Pancreas (tissue), 10 donors: ENCODE measurements around the gene HOXD10. TPM values are rescaled to one million over a fixed set of nuclear protein-coding genes. Genes with fewer than 3 reads are reported as not detected.

Experiments
- ATAC-seq, 4 donors: fragments of 200-7000 bp; cut with Tn5 transposase; one replicate each; pipeline versions ENCODE4 v1.8.0 to v1.9.1; 2020; ENCODE audit warnings: mild to moderate bottlenecking in 4 of 4, moderate library complexity in 4 of 4
- DNase-seq, 6 donors: peaks; one replicate each; pipeline ENCODE4 v3.0.0-alpha.2; 2020
- FAIRE-seq: peaks from 2 replicates; lab custom pipeline; 2012; peaks lifted over from hg19 to GRCh38; lab: Jason Lieb, UNC
- H3K27ac ChIP-seq, 4 donors: fragments of 200-600 bp; sonication (generic); 1 replicate in 3 of 4; 2 replicates in 1 of 4; pipeline versions ENCODE4 v1.5.0 to v1.8.0; 2020
- H3K27me3 ChIP-seq, 4 donors: fragments of 200-600 bp; one replicate each; pipeline ENCODE4 v1.8.0; 2021
- H3K36me3 ChIP-seq, 3 donors: fragments of 200-600 bp; sonication (generic) in 1 of 3; one replicate each; pipeline versions ENCODE4 v1.5.0 to v1.8.0; 2020 to 2021
- H3K4me1 ChIP-seq, 3 donors: fragments of 200-600 bp; one replicate each; pipeline ENCODE4 v1.8.0; 2021
- H3K4me3 ChIP-seq, 4 donors: fragments of 200-600 bp; sonication (generic) in 2 of 4; one replicate each; pipeline versions ENCODE4 v1.5.0 to v1.8.0; 2020 to 2021
- H3K9me3 ChIP-seq, 4 donors: fragments of 200-600 bp; one replicate each; pipeline ENCODE4 v1.8.0; 2021
- CTCF ChIP-seq, 4 donors: fragments of 200-600 bp; sonication (generic) in 3 of 4; IDR thresholded peaks; one replicate each; pipeline versions ENCODE4 v1.5.0 to v1.8.0; 2021; ENCODE audit warnings: antibody characterized with exemption in 4 of 4
- WGBS, 2 donors: extraction: QIAGEN DNeasy Blood & Tissue Kit; methylation state at CpG; one replicate each; pipeline ENCODE4 v1.1.7; 2013; 5-methylcytosine and 5-hydroxymethylcytosine counted together
- intact Hi-C, 3 donors: fragments of 100-400 bp; cut with DNase I; formaldehyde crosslinking; loops; one replicate each; pipeline versions ENCODE4 v1.11.1 to v1.14.2; 2022
- polyA plus RNA-seq, 2 donors: library from polyadenylated mRNA; stranded (reverse); fragments of 200-250 nt; gene quantifications; one replicate each; pipeline ENCODE4 v1.2.3, GENCODE V29; 2013
- total RNA-seq, 6 donors: library from RNA; stranded (reverse); fragmentation: NEBNext Ultra II Directional in 4 of 6; extraction: Animal tissue kit (Norgen Biotek cat#: 25700) in 4 of 6; gene quantifications; one replicate each; pipeline versions ENCODE4 v1.2.1 to v1.2.4, GENCODE V29; 2021 to 2023
- donor health status: healthy with polysubstance abuse.
- donor health status: DM: no; HTN: no; CAD: no; lungs with moderate emphysema.
- donor health status: DM: no; HTN: no; CAD: no.
- donor health status: control.
- donor health status: control.
- donor health status: Bipolar disorder and iron deficiency.
- donor health status: DM: yes; HTN: yes; CAD: no.
- donor health status: DM: no; HTN: no; CAD: no.
- donor health status: DM: no; HTN: no; CAD: no.
- donor health status: DM: yes; HTN: yes; CAD: no.

HOXD10 gene
- total and polyA plus RNA-seq, 8 donors, result not detected

GRCh38 chr2:176162911-176163671 is 46.5 kb downstream of the HOXD10 start:
- ATAC-seq (no peak), DNase-seq (no peak), FAIRE-seq (no peak)
- TF ChIP-seq CTCF (IDR thresholded peaks at IDR 0.05), result no peak
- Histone ChIP-seq H3K36me3 (no peaks in the 10 kb centered on the region), H3K27me3 (peaks cover 0 to 65% (median 15%) of the 10 kb centered on the region in 4 donors), H3K4me3 (no peak overlapping the region), H3K9me3 (no peaks in the 10 kb centered on the region), H3K4me1 (peaks cover 0 to 8% (median 0%) of the 10 kb centered on the region in 3 donors), H3K27ac (no peak overlapping the region)
- 8 to 9% methylated on average over 29 of the region's 29 CpGs for WGBS, 2 donors
- intact Hi-C loops, result no loop called here

- peaks cover 0 to 5% (median 0%) of the 10 kb centered on the region in 3 donors for H3K4me1 ChIP-seq
- H3K27ac ChIP-seq, result no peak overlapping the region
Measured at GRCh38 chr2:176163672-176164056, 47.1 kb downstream of the HOXD10 start.

GRCh38 chr2:176164201-176164600 is 47.6 kb downstream of the HOXD10 start:
- Histone ChIP-seq H3K4me1 (peaks cover 0 to 5% (median 0%) of the 10 kb centered on the region in 3 donors), H3K4me3 (no peak overlapping the region), H3K27me3 (peaks cover 0 to 54% (median 17%) of the 10 kb centered on the region in 4 donors), H3K27ac (no peak overlapping the region), H3K36me3 (no peaks in the 10 kb centered on the region), H3K9me3 (no peaks in the 10 kb centered on the region)
- FAIRE-seq, result no peak
- no peak for ATAC-seq
- no peak for DNase-seq
- 12 to 14% methylated on average over 13 of the region's 13 CpGs for WGBS, 2 donors
- TF ChIP-seq CTCF (IDR thresholded peaks at IDR 0.05), result no peak
- intact Hi-C loops, result no loop called here

More at GRCh38 chr2:176163672-176164056, 47.1 kb downstream of the HOXD10 start:
- no peak for TF ChIP-seq CTCF (IDR thresholded peaks at IDR 0.05)
- FAIRE-seq (no peak), ATAC-seq (no peak), DNase-seq (no peak)
- intact Hi-C loops, result no loop called here
- H3K27me3 ChIP-seq, result peaks cover 0 to 59% (median 18%) of the 10 kb centered on the region in 4 donors
- H3K4me3 ChIP-seq, result no peak overlapping the region
- 5 to 7% methylated on average over 12 of the region's 12 CpGs for WGBS, 2 donors
- no peaks in the 10 kb centered on the region for H3K9me3 ChIP-seq
- no peaks in the 10 kb centered on the region for H3K36me3 ChIP-seq

- Histone ChIP-seq H3K27ac (no peak overlapping the region), H3K4me3 (peak overlapping the region in 1 of 4 donors; percentile 20), H3K27me3 (peaks cover 0 to 53% (median 15%) of the 10 kb centered on the region in 4 donors), H3K9me3 (no peaks in the 10 kb centered on the region), H3K36me3 (no peaks in the 10 kb centered on the region), H3K4me1 (peaks cover 0 to 2% (median 0%) of the 10 kb centered on the region in 3 donors)
- ATAC-seq (no peak), DNase-seq (peak in 1 of 6 donors; percentile 6), FAIRE-seq (no peak)
- no peak for TF ChIP-seq CTCF (IDR thresholded peaks at IDR 0.05)
- 8 to 10% methylated on average over 52 of the region's 52 CpGs for WGBS, 2 donors
- intact Hi-C loops, result no loop called here
Measured at GRCh38 chr2:176164611-176165369, 48.2 kb downstream of the HOXD10 start.
